Activated CD8-positive, alpha-beta memory T cell treated with anti-CD3 and anti-CD28 coated beads, Interleukin-2, amount 50 U/mL, for 48 hours (primary cell): Measurements from ENCODE around the gene ANKDD1B.
A peak's percentile ranks its signal among the peaks of the same experiment; 100 is the strongest.

Source experiments
- DNase-seq: peaks from one replicate; pipeline ENCODE4 v3.0.0-alpha.2; 2020

ANKDD1B gene

GRCh38 chr5:75710637-75711036 is 99.4 kb downstream of the ANKDD1B start:
- no peak for DNase-seq

- no peak for DNase-seq
Measured at GRCh38 chr5:75711151-75711550, 99.9 kb downstream of the ANKDD1B start.

GRCh38 chr5:75712091-75712490 is 100.8 kb downstream of the ANKDD1B start:
- no peak for DNase-seq

- peak; percentile 55 for DNase-seq
Measured at GRCh38 chr5:75716715-75717081, 105.4 kb downstream of the ANKDD1B start.

- DNase-seq, result peak; percentile 98
Measured at GRCh38 chr5:75717082-75717922, 106.0 kb downstream of the ANKDD1B start, which contains the start of gene POC5. TSS of gene POC5 (minus strand) at chr5:75717437. CDS start at chr5:75712937, 4,500 bp downstream.

GRCh38 chr5:75720882-75721281 is 109.6 kb downstream of the ANKDD1B start:
- DNase-seq, result no peak
